Stomach (tissue), 9 donors: ENCODE data around the gene MIPOL1. TPM values are rescaled to one million over a fixed set of nuclear protein-coding genes. Genes with fewer than 3 reads are reported as not detected.
"Not testable (repeated sequence)": the region's sequence is repeated elsewhere in the genome, so short reads cannot be mapped to it uniquely, and the experiment has no call there.

Source experiments
- DNase-seq, 2 donors: peaks; one replicate each; pipeline versions ENCODE4 v3.0.0 to v3.0.0-alpha.2; 2013 to 2019
- H3K27ac ChIP-seq, 5 donors: fragments of 200-600 bp in 4 of 5; sonication (generic) in 4 of 5; one replicate each; pipeline ENCODE4 v1.5.1; 2013 to 2019; ENCODE audit warnings: mild to moderate bottlenecking in 1 of 5, moderate library complexity in 1 of 5
- H3K27me3 ChIP-seq, 3 donors: fragments of 200-600 bp; sonication (generic); one replicate each; pipeline ENCODE4 v1.5.1; 2017 to 2019; ENCODE audit warnings: mixed run types in 1 of 3
- H3K36me3 ChIP-seq, 4 donors: fragments of 200-600 bp; sonication (generic); 1 replicate in 3 of 4; 2 replicates in 1 of 4; pipeline ENCODE4 v1.5.1; 2016 to 2019
- H3K4me1 ChIP-seq, 4 donors: fragments of 200-600 bp; sonication (generic); one replicate each; pipeline ENCODE4 v1.5.1; 2016 to 2019
- H3K4me3 ChIP-seq, 4 donors: fragments of 200-600 bp; sonication (generic) in 3 of 4; one replicate each; pipeline ENCODE4 v1.5.1; 2016 to 2019; ENCODE audit warnings: mild to moderate bottlenecking in 1 of 4
- H3K9me3 ChIP-seq, 4 donors: fragments of 200-600 bp; sonication (generic); one replicate each; pipeline ENCODE4 v1.5.1; 2016 to 2019
- CTCF ChIP-seq, 7 experiments: fragments of 450-650 bp in 4 of 7; fragments of 200-600 bp in 3 of 7; sonication (generic) in 3 of 7; IDR thresholded peaks; one replicate each; pipeline ENCODE4 v1.5.1; 2016 to 2019; ENCODE audit warnings: antibody characterized with exemption in 7 of 7, control low read depth in 2 of 7, mild to moderate bottlenecking in 1 of 7
- EP300 ChIP-seq: sonication (generic); formaldehyde crosslinking; IDR thresholded peaks from one replicate; pipeline ENCODE4 v1.6.1; 2017; ENCODE audit warnings: antibody characterized with exemption
- POLR2A ChIP-seq, 4 donors: fragments of 450-650 bp; IDR thresholded peaks; one replicate each; pipeline ENCODE4 v1.6.1; 2016; ENCODE audit warnings: antibody characterized with exemption in 4 of 4, control low read depth in 2 of 4, mild to moderate bottlenecking in 1 of 4, moderate library complexity in 1 of 4
- POLR2AphosphoS5 ChIP-seq, 3 donors: sonication (generic); formaldehyde crosslinking; IDR thresholded peaks; one replicate each; pipeline ENCODE4 v1.6.1; 2016; ENCODE audit warnings: antibody characterized with exemption in 3 of 3
- WGBS, 5 donors: extraction: QIAGEN DNeasy Blood & Tissue Kit in 3 of 5; methylation state at CpG; one replicate each; pipeline versions ENCODE4 v1.1.5 to v1.1.7; 2013 to 2018; 5-methylcytosine and 5-hydroxymethylcytosine counted together
- intact Hi-C: fragments of 100-400 bp; cut with DNase I; formaldehyde crosslinking; loops from one replicate; pipeline ENCODE4 v1.15.1; 2023; ENCODE audit warnings: low total_unique reads
- polyA plus RNA-seq, 3 donors: library from polyadenylated mRNA; stranded (reverse); fragments of 200-250 nt; gene quantifications; one replicate each; pipeline ENCODE4 v1.2.3, GENCODE V29; 2013
- total RNA-seq, 5 donors: library from RNA; depleted of rRNA; stranded (reverse); fragments of >200 nt; gene quantifications; one replicate each; pipeline versions ENCODE4 v1.1.0 to v1.2.3, GENCODE V29; 2014 to 2016
- donor health status: healthy with polysubstance abuse.
- donor health status: Bipolar disorder and iron deficiency.
- donor health status: healthy.

Gene MIPOL1
- total and polyA plus RNA-seq, 8 donors: 2.2 to 133 (median 15.8) TPM

GRCh38 chr14:37320106-37320505, 122.4 kb downstream of the MIPOL1 start:
- Histone ChIP-seq H3K9me3 (no peaks in the 10 kb centered on the region), H3K36me3 (no peaks in the 10 kb centered on the region), H3K4me3 (no peak overlapping the region), H3K4me1 (no peaks in the 10 kb centered on the region), H3K27me3 (no peaks in the 10 kb centered on the region), H3K27ac (no peak overlapping the region)
- no peak for DNase-seq
- whole genome bisulfite sequencing, 5 donors: 90 to 97% (median 94%) methylated on average over 2 of the region's 2 CpGs
- TF ChIP-seq EP300: no peak
- TF ChIP-seq CTCF (IDR thresholded peaks at IDR 0.05): no peak
- no peak for TF ChIP-seq POLR2AphosphoS5 (IDR thresholded peaks at IDR 0.05)
- TF ChIP-seq POLR2A (IDR thresholded peaks at IDR 0.05): no peak
- intact Hi-C loops: no loop called here

GRCh38 chr14:37325332-37325731, 127.6 kb downstream of the MIPOL1 start:
- no peaks in the 10 kb centered on the region for H3K27me3 ChIP-seq
- H3K4me3 ChIP-seq: no peak overlapping the region
- intact Hi-C loops: no loop called here
- H3K4me1 ChIP-seq: peaks cover 0 to 6% (median 0%) of the 10 kb centered on the region in 4 donors
- TF ChIP-seq POLR2A (IDR thresholded peaks at IDR 0.05): no peak
- TF ChIP-seq EP300: no peak
- no peak for TF ChIP-seq CTCF (IDR thresholded peaks at IDR 0.05)
- no peak for TF ChIP-seq POLR2AphosphoS5 (IDR thresholded peaks at IDR 0.05)
- DNase-seq: no peak
- H3K36me3 ChIP-seq: no peaks in the 10 kb centered on the region
- H3K27ac ChIP-seq: no peak overlapping the region
- no peaks in the 10 kb centered on the region for H3K9me3 ChIP-seq

- H3K4me3 ChIP-seq: no peak overlapping the region
- no peaks in the 10 kb centered on the region for H3K36me3 ChIP-seq
- H3K9me3 ChIP-seq: peaks cover 0 to 7% (median 3%) of the 10 kb centered on the region in 4 donors
- intact Hi-C loops: no loop called here
- no peak for TF ChIP-seq POLR2AphosphoS5 (IDR thresholded peaks at IDR 0.05)
- TF ChIP-seq POLR2A (IDR thresholded peaks at IDR 0.05): no peak
- no peak for TF ChIP-seq EP300
- no peak for TF ChIP-seq CTCF (IDR thresholded peaks at IDR 0.05)
- H3K4me1 ChIP-seq: peaks cover 0 to 6% (median 0%) of the 10 kb centered on the region in 4 donors
- 33 to 59% (median 56%) methylated on average over 1 of the region's 1 CpG for WGBS, 5 donors
- DNase-seq: peak in 1 of 2 donors; percentile 4
- H3K27ac ChIP-seq: no peak overlapping the region
- no peaks in the 10 kb centered on the region for H3K27me3 ChIP-seq
These were observed 128.7 kb downstream of the MIPOL1 start for GRCh38 chr14:37326434-37326833.

- H3K4me3 ChIP-seq, H3K36me3 ChIP-seq, DNase-seq, H3K4me1 ChIP-seq, H3K27me3 ChIP-seq, intact Hi-C loops, H3K9me3 ChIP-seq, H3K27ac ChIP-seq: not testable (repeated sequence)
- 89 to 95% (median 93%) methylated on average over 5 of the region's 5 CpGs for WGBS, 5 donors
These were observed 130.2 kb downstream of the MIPOL1 start for GRCh38 chr14:37327933-37328332.

GRCh38 chr14:37328673-37329072, 130.9 kb downstream of the MIPOL1 start:
- Histone ChIP-seq H3K27ac (no peak overlapping the region), H3K4me1 (peaks cover 0 to 6% (median 0%) of the 10 kb centered on the region in 4 donors), H3K9me3 (peaks cover 0 to 7% (median 3%) of the 10 kb centered on the region in 4 donors), H3K36me3 (peaks cover 0 to 5% (median 0%) of the 10 kb centered on the region in 4 donors), H3K27me3 (no peaks in the 10 kb centered on the region), H3K4me3 (no peak overlapping the region)
- WGBS, 5 donors: 76 to 89% (median 88%) methylated on average over 1 of the region's 1 CpG
- intact Hi-C loops: no loop called here
- TF ChIP-seq EP300 (no peak), CTCF (IDR thresholded peaks at IDR 0.05) (no peak), POLR2AphosphoS5 (IDR thresholded peaks at IDR 0.05) (no peak), POLR2A (IDR thresholded peaks at IDR 0.05) (no peak)
- no peak for DNase-seq
